ENCODE measurements around the gene ABCG8.

GRCh38 chr2:43810888-43811287, 27.9 kb upstream of the ABCG8 start:
- TF ChIP-seq POLR2A (IDR thresholded peaks at IDR 0.05) (no peak), CTCF (IDR thresholded peaks at IDR 0.05) (no peak)
